Measurements from ENCODE around the gene F12. TPM values are rescaled to one million over a fixed set of nuclear protein-coding genes. Genes with fewer than 3 reads are reported as not detected.

The F12 gene
- total and polyA plus RNA-seq, 2 experiments from 2014 or later: 0.43 to 1.8 TPM

GRCh38 chr5:177428574-177429217 lies 19.3 kb upstream of the F12 start:
- WGBS, 2 experiments (ENCODE audit: low coverage in 1 of 2, low lambda C conversion rate in 2 of 2, missing lambda C conversion rate in 2 of 2): 87 to 91% methylated on average over 10 of the region's 10 CpGs
- in situ Hi-C loops (cut with MboI): no loop called here
- H3K4me1 ChIP-seq (ENCODE audit: insufficient read depth): peaks cover 10% of the 10 kb centered on the region
- H3K79me2 ChIP-seq (ENCODE audit: insufficient read depth): peaks cover 28% of the 10 kb centered on the region
- no peak overlapping the region for H3K27ac ChIP-seq
- no peak overlapping the region for H3K4me3 ChIP-seq
- H3K4me2 ChIP-seq (ENCODE audit: unreplicated experiment): no peak overlapping the region
- no peaks in the 10 kb centered on the region for H3K27me3 ChIP-seq (replicated peaks; ENCODE audit: insufficient read depth)
- TF ChIP-seq EZH2 (IDR thresholded peaks at IDR 0.05; ENCODE audit: insufficient read depth, poor library complexity, severe bottlenecking): no peak
- TF ChIP-seq EZH2phosphoT487 (IDR thresholded peaks at IDR 0.05; ENCODE audit: insufficient read depth, low read depth): no peak
- no peaks in the 10 kb centered on the region for H3K9me3 ChIP-seq (ENCODE audit: low read depth)
- H3K9me2 ChIP-seq (ENCODE audit: insufficient read depth): no peaks in the 10 kb centered on the region
- no peaks in the 10 kb centered on the region for H3F3A ChIP-seq (ENCODE audit: insufficient read depth)
- H2AFZ ChIP-seq: no peak overlapping the region
- DNase-seq: no peak
- H3K36me3 ChIP-seq (ENCODE audit: low read depth): no peaks in the 10 kb centered on the region
- H3K9ac ChIP-seq: no peak overlapping the region
- no peaks in the 10 kb centered on the region for H4K20me1 ChIP-seq (ENCODE audit: insufficient read depth)

DNA sequence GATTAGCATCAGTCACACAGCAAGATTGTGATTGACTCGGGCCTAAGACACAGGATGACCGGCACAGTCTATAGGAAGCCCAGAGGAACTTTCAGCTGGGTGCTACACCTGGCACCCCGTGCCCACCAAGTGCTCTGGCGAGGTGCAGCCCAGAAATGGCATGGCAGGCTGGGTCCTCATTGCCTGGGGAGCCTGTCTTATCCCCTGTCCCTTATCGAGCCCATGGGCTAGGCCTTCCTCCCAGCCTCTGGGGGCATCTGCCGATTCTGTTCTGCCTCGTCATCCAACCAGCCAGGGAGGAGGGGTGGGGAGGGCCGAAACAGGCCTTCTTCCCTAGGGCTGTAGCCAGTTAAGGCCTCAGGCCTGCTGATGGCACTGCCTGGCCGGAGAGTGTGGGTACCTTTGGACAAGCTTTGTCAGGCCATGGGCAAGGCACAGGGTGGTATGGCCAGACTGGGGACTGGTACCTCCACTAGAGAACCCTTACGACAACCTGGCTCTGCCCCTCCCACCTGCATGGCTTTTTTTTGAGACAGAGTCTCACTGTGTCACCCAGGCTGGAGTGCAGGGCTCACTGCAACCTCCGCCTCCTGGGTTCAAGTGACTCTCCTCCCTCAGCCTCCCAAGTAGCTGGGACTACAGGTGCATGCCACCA lies 18.7 kb upstream of the F12 start:
- Histone ChIP-seq H3K9ac (peak overlapping the region; percentile 91), H3K27me3 (replicated peaks; ENCODE audit: insufficient read depth) (no peaks in the 10 kb centered on the region), H4K20me1 (ENCODE audit: insufficient read depth) (no peaks in the 10 kb centered on the region), H3F3A (ENCODE audit: insufficient read depth) (no peaks in the 10 kb centered on the region), H3K79me2 (ENCODE audit: insufficient read depth) (peaks cover 28% of the 10 kb centered on the region), H3K36me3 (ENCODE audit: low read depth) (no peaks in the 10 kb centered on the region), H3K9me3 (ENCODE audit: low read depth) (no peaks in the 10 kb centered on the region), H2AFZ (no peak overlapping the region), H3K4me3 (peak overlapping the region; percentile 76), H3K4me2 (ENCODE audit: unreplicated experiment) (peak overlapping the region; percentile 76), H3K4me1 (ENCODE audit: insufficient read depth) (peaks cover 10% of the 10 kb centered on the region), H3K9me2 (ENCODE audit: insufficient read depth) (no peaks in the 10 kb centered on the region), H3K27ac (no peak overlapping the region)
- no peak for DNase-seq
- 87% methylated on average over 10 to 11 of the region's 11 CpGs for WGBS, 2 experiments (ENCODE audit: low coverage in 1 of 2, low lambda C conversion rate in 2 of 2, missing lambda C conversion rate in 2 of 2)
- in situ Hi-C loops (cut with MboI): no loop called here
- TF ChIP-seq EZH2phosphoT487 (IDR thresholded peaks at IDR 0.05; ENCODE audit: insufficient read depth, low read depth) (no peak), EZH2 (IDR thresholded peaks at IDR 0.05; ENCODE audit: insufficient read depth, poor library complexity, severe bottlenecking) (no peak)

GRCh38 chr5:177427211-177427822 lies 18.0 kb upstream of the F12 start:
- Histone ChIP-seq H3K9ac (peak overlapping the region; percentile 91), H3K4me1 (ENCODE audit: insufficient read depth) (peaks cover 10% of the 10 kb centered on the region), H3K4me2 (ENCODE audit: unreplicated experiment) (peak overlapping the region; percentile 76), H3K27me3 (replicated peaks; ENCODE audit: insufficient read depth) (no peaks in the 10 kb centered on the region), H3K9me3 (ENCODE audit: low read depth) (no peaks in the 10 kb centered on the region), H3K27ac (peak overlapping the region; percentile 57), H3K79me2 (ENCODE audit: insufficient read depth) (peaks cover 28% of the 10 kb centered on the region), H3K36me3 (ENCODE audit: low read depth) (no peaks in the 10 kb centered on the region), H4K20me1 (ENCODE audit: insufficient read depth) (no peaks in the 10 kb centered on the region), H3K9me2 (ENCODE audit: insufficient read depth) (no peaks in the 10 kb centered on the region), H3K4me3 (peak overlapping the region; percentile 76), H3F3A (ENCODE audit: insufficient read depth) (no peaks in the 10 kb centered on the region), H2AFZ (peak overlapping the region; percentile 53)
- peak; percentile 44 for DNase-seq
- in situ Hi-C loops (cut with MboI): no loop called here
- WGBS, 2 experiments (ENCODE audit: low coverage in 1 of 2, low lambda C conversion rate in 2 of 2, missing lambda C conversion rate in 2 of 2): 13 to 14% methylated on average over 11 of the region's 11 CpGs
- TF ChIP-seq EZH2phosphoT487 (IDR thresholded peaks at IDR 0.05; ENCODE audit: insufficient read depth, low read depth) (no peak), EZH2 (IDR thresholded peaks at IDR 0.05; ENCODE audit: insufficient read depth, poor library complexity, severe bottlenecking) (no peak)

- Histone ChIP-seq H3K9me3 (ENCODE audit: low read depth) (no peaks in the 10 kb centered on the region), H3K27ac (peak within 1 kb of the TSS; percentile 79), H3K27me3 (replicated peaks; ENCODE audit: insufficient read depth) (no peaks in the 10 kb centered on the region), H3K4me3 (peak within 1 kb of the TSS; percentile 76), H3K4me1 (ENCODE audit: insufficient read depth) (peaks cover 10% of the 10 kb centered on the region), H3F3A (ENCODE audit: insufficient read depth) (no peaks in the 10 kb centered on the region), H2AFZ (peak within 1 kb of the TSS; percentile 89), H3K9ac (peak within 1 kb of the TSS; percentile 91), H3K36me3 (ENCODE audit: low read depth) (no peaks in the 10 kb centered on the region), H4K20me1 (ENCODE audit: insufficient read depth) (no peaks in the 10 kb centered on the region), H3K4me2 (ENCODE audit: unreplicated experiment) (peak within 1 kb of the TSS; percentile 76), H3K79me2 (ENCODE audit: insufficient read depth) (peaks cover 28% of the 10 kb centered on the region), H3K9me2 (ENCODE audit: insufficient read depth) (no peaks in the 10 kb centered on the region)
- peak; percentile 74 for DNase-seq
- no peak for TF ChIP-seq EZH2 (IDR thresholded peaks at IDR 0.05; ENCODE audit: insufficient read depth, poor library complexity, severe bottlenecking)
- TF ChIP-seq EZH2phosphoT487 (IDR thresholded peaks at IDR 0.05; ENCODE audit: insufficient read depth, low read depth): no peak
- WGBS, 2 experiments (ENCODE audit: low coverage in 1 of 2, low lambda C conversion rate in 2 of 2, missing lambda C conversion rate in 2 of 2): 1 to 3% methylated on average over 6 to 80 of the region's 82 CpGs
- in situ Hi-C loops (cut with MboI): no loop called here
Observed at GRCh38 chr5:177426566-177427210, 17.3 kb upstream of the F12 start, which contains the start of gene GRK6. GRK6 (plus strand) TSS chr5:177426676; CDS start chr5:177426846, 170 bp downstream.

Measured in GM23248 (cell line).